AG10803 (cell line): ENCODE data around the gene ADARB2.

Experiments used
- DNase-seq: peaks from one replicate; pipeline ENCODE4 v3.0.0; 2010; ENCODE audit warnings: low read depth
- H3K4me3 ChIP-seq: 2 replicates; pipeline ENCODE4 v1.5.1; 2011; ENCODE audit warnings: mild to moderate bottlenecking, low read length, control low read depth
- CTCF ChIP-seq: conservative IDR thresholded peaks from 2 replicates; pipeline ENCODE4 v1.5.1; 2011; ENCODE audit warnings: mild to moderate bottlenecking, low read length, control low read depth, inconsistent platforms

Gene ADARB2

DNA sequence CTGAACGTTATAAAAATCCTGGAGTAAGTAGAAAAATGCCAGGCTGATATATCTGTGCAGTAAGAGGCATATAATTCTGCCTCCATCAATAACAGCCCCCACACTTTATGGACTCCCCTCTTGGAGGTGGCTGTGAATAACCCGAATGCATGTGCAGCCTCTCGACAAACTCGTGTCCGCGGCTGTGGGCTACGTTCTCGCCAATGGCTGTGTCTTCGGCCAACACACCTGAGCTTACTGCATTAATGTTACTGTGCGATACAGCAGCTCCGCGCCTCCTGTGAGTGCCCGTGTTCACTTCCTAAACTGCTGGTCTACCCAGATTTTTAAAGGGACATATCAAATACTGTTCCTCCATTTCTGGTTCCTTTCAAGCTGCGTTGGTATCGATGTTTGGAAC is 209.4 kb downstream of the ADARB2 start:
- no peak overlapping the region for H3K4me3 ChIP-seq
- DNase-seq: no peak
- no peak for TF ChIP-seq CTCF

DNA sequence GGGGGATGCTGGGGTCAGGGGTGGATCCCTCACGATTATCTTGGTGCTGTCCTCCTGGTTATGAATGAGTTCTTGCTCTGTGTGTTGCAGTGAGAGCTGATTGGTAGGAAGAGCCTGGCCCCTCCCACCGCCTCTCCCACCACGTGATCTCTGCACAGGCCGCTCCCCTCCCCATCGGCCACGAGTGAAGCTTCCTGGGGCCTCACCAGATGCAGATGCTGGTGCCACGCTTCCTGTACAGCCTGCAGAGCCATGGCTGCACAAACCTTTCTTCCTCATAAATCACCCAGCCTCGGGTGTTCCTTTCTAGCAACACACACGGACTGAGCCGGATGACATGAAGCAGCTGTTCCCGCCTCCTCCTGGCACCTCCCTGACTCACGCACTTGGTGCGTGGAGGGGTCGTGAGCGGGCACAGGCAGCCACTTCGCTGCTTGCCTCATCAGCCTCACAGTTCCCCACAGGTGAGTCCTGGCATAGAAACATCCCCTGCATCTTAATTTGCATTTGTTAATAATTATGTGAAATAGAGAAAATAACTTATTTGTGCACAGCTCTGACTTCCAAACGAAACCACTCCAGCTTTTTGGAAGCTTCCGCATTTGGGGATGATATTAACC is 210.8 kb downstream of the ADARB2 start:
- no peak for TF ChIP-seq CTCF
- no peak overlapping the region for H3K4me3 ChIP-seq
- no peak for DNase-seq

DNA sequence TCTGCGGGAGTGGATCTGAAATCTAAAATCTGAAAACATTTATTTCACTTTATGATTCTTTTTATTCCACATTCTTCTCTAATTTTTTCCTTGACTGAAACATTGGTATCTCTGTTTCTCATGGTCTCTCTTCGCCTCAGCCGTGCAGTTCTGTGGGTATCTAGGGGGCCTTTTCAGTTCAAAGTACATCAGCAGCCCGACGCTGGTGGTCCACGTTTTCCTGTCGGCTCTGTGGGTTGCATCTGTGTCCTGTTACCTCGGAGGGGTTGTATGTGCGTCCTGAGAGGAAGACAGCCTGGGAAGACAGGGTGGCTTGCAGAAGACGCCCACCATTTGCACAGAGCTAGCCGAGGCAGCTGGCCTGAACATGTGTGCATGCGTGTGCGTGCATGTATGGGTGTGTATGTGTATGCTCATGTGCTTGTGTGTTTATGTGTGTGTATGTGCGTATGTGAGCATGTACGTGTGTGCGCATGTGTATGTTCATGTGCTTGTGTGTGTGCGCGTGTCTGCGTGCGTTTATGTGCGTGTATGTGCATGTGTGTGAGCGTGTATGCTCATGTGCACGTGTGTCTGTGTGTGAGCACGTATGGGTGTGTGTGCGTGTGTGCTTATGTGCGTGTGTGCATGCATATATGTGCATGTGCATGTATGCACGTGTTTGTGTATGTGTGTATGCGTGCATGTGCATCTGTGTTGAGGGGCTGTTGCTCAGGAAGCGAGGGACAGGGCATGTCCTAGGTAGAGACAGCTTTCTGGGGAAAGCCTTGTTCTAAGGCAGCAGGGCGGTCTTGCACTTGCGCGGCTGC is 211.8 kb downstream of the ADARB2 start:
- no peak for DNase-seq
- H3K4me3 ChIP-seq: no peak overlapping the region
- no peak for TF ChIP-seq CTCF

DNA sequence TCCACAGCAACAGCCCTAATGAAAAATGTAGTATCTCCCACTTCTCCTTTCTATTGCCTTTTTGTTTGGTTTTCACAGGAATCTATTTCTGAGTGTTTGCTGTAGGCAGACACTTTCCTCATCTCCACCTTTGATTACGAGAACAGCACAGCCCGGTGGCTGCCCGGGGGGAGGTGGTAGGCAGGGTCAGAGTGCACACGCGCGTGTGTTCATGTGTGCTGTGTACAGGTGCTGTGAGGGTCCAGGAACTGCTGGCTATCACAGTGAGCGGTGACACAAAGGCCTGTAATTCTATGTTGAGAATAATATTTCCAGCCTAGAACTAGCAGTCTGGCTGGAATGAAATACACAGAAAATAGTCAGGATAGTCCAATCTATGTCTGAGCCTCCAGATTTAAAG is 212.8 kb downstream of the ADARB2 start:
- no peak for DNase-seq
- H3K4me3 ChIP-seq: no peak overlapping the region
- TF ChIP-seq CTCF: no peak

GRCh38 chr10:1523221-1523620 is 214.1 kb downstream of the ADARB2 start:
- no peak for DNase-seq
- TF ChIP-seq CTCF: no peak
- H3K4me3 ChIP-seq: no peak overlapping the region

DNA sequence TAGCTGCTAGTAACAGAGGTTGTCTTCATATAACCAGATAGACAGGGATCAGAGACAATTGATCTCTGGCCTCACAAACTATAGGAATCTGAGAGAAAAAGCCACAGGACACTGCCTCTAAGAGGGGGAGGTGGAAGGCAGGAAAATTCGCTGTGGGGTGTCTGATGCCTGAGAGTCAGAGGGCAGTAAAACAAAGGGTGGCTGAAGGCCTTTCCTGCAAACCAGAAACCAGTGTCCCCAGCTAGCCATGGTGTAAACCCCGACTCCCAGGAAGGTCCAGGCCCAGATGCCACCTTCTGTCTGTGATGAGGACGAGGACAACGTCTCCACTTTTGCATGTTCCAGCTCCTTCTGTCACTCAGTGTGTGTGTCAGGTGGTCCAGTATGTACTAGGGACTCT is 215.1 kb downstream of the ADARB2 start:
- no peak for DNase-seq
- TF ChIP-seq CTCF: no peak
- no peak overlapping the region for H3K4me3 ChIP-seq

DNA sequence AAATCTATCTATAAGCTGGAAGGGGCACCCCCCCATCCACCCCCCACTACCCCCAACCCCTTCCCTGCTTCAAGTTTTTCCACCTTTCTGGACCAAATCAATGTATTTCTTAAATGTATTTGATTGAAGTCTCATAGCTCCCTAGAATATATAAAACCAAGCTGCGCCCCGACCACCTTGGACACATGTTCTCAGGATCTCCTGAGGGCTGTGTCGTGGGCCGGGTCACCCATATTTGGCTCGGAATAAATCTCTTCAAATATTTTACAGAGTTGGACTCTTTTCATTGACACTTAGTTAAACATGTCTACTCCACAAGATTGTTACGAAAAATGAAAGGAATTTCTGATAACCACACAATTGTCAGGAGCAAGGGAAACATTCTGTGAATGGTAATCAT is 215.6 kb downstream of the ADARB2 start:
- no peak for DNase-seq
- TF ChIP-seq CTCF: no peak
- no peak overlapping the region for H3K4me3 ChIP-seq
